Vagina (tissue), 2 donors: ENCODE results near the gene SLC24A3.

Experiments
- POLR2A ChIP-seq, 2 donors: fragments of 450-650 bp; IDR thresholded peaks; one replicate each; pipeline ENCODE4 v1.6.1; 2017; ENCODE audit warnings: antibody characterized with exemption in 2 of 2, mild to moderate bottlenecking in 2 of 2, moderate library complexity in 2 of 2
- TF ChIP-seq, protein P1 (sequence below), 3 experiments: fragments of 450-650 bp in 2 of 3; fragments of 200-600 bp in 1 of 3; sonication (generic) in 1 of 3; IDR thresholded peaks; one replicate each; pipeline ENCODE4 v1.5.1; 2017 to 2019; ENCODE audit warnings: antibody characterized with exemption in 3 of 3, mild to moderate bottlenecking in 2 of 3, moderate library complexity in 2 of 3

DNA sequence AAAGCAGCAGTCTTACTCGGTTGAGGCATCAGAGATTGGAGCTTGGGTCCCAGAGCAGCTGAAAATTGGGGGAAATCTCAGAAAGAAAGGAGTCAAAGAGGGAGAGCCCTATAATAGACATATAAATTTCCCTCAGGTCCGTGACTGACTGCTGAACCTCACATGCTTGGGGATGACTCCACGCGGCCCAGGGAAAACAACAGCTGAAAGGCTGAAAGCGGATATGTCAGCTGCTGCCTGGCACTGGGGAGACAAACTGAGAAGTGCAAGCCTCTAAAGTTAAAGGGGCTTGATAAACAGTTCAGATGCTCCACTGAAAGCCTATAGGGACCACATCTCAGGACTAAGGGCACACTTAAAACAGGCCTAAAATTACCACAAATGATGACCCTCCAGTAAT lies 289.7 kb downstream of the SLC24A3 start:
- TF ChIP-seq, protein P1, sequence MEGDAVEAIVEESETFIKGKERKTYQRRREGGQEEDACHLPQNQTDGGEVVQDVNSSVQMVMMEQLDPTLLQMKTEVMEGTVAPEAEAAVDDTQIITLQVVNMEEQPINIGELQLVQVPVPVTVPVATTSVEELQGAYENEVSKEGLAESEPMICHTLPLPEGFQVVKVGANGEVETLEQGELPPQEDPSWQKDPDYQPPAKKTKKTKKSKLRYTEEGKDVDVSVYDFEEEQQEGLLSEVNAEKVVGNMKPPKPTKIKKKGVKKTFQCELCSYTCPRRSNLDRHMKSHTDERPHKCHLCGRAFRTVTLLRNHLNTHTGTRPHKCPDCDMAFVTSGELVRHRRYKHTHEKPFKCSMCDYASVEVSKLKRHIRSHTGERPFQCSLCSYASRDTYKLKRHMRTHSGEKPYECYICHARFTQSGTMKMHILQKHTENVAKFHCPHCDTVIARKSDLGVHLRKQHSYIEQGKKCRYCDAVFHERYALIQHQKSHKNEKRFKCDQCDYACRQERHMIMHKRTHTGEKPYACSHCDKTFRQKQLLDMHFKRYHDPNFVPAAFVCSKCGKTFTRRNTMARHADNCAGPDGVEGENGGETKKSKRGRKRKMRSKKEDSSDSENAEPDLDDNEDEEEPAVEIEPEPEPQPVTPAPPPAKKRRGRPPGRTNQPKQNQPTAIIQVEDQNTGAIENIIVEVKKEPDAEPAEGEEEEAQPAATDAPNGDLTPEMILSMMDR (IDR thresholded peaks at IDR 0.05), result no peak
- no peak for TF ChIP-seq POLR2A (IDR thresholded peaks at IDR 0.05)
